Measurements from ENCODE around the gene AJAP1. TPM values are rescaled to one million over a fixed set of nuclear protein-coding genes. Genes with fewer than 3 reads are reported as not detected.

Gene AJAP1
- total RNA-seq, 3 donors from 2014 or later, result 0.09 to 1.1 (median 0.17) TPM

DNA sequence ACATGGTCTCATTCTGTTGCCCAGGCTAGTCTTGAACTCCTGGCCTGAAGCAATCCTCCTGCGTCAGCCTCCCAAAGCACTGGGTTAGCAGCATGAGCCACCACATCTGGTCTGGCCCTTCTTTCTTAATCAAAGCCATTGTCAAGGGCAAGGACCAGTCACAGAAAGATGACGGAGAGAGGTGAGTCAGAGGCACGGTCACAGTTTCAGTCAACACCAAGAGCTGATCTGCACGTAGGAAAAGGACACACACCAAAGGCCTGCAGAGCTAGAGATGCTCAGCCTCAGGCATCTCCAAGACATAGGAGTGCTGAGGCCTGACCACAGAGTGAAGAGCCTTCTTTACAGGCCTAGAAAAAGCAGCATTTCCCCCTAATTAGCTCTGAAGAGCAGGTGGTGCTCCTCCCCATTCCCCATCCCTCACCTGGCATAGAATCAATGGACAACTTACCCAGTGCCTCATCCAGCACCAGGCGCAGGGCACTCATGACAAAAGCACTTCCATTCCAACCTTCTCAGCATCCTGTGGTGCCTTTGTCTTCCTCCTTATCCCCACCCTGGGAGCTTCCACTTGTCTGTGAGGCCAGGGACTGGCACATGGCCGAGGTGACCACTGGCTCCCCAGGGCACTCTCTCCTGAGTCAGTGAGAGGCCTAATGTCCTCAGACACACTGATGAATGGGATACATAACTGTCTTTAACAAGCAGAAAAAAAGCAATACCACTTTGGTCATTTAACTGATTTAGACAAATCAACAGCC, 139.8 kb downstream of the AJAP1 start:
- no peaks in the 10 kb centered on the region for H3K4me1 ChIP-seq (ENCODE audit: low read depth)
- no peaks in the 10 kb centered on the region for H3K9me3 ChIP-seq
- no peak for ATAC-seq
- H3K36me3 ChIP-seq (ENCODE audit: low read depth), result no peaks in the 10 kb centered on the region
- intact Hi-C loops (cut with DNase I, micrococcal nuclease), result no loop called here
- H3K4me3 ChIP-seq, result no peak overlapping the region
- no peak for DNase-seq
- no peak for TF ChIP-seq CTCF (IDR thresholded peaks at IDR 0.05)

DNA sequence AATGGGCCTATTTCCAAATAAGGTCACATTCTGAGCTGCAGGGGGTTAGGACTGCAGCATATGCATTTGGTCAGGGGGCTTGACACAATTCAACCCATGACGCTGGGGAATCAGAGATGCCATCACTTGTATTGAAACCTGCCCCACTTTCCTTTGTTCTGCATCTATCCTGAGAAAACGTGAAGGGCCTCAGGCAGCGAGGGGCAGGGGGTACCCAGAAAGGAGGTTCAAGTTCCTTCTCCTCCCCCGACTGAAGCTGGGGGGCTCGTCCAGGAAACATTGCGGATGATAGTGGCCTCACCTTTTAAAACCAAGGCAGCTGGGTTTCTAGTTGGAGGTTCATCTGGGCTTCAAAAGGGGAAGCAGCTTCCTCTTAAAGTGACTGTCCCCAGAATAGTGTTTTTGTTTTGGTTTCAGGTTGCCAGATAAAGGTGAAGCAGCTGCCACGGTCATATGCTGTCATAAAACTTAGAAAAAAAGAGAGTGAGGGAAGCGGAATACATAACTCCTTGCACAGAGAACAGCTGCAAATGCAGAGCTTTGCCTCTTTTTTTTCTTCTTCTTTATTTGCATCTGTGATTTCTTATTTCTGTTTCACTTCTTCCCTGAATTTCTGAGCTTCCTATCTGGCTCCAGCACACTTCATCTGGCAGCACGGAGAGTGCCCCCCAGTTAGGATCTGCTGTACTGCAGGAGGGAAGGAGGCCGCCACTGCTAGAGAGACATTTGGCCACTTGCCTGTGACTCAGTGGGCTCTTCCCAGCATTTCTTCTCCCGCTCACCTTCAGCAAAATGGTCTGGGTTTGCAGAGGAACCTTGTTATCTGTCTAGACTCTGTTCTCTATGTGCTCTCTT, 142.0 kb downstream of the AJAP1 start:
- no peak for TF ChIP-seq CTCF (IDR thresholded peaks at IDR 0.05)
- no peaks in the 10 kb centered on the region for H3K4me1 ChIP-seq (ENCODE audit: low read depth)
- H3K9me3 ChIP-seq, result no peaks in the 10 kb centered on the region
- intact Hi-C loops (cut with DNase I, micrococcal nuclease), result no loop called here
- no peak for DNase-seq
- no peaks in the 10 kb centered on the region for H3K36me3 ChIP-seq (ENCODE audit: low read depth)
- H3K4me3 ChIP-seq, result no peak overlapping the region
- no peak for ATAC-seq

GRCh38 chr1:4797016-4797410, 142.6 kb downstream of the AJAP1 start:
- intact Hi-C loops (cut with DNase I, micrococcal nuclease), result no loop called here
- H3K4me1 ChIP-seq (ENCODE audit: low read depth), result no peaks in the 10 kb centered on the region
- no peak for ATAC-seq
- no peak for DNase-seq
- TF ChIP-seq CTCF (IDR thresholded peaks at IDR 0.05), result no peak
- no peaks in the 10 kb centered on the region for H3K36me3 ChIP-seq (ENCODE audit: low read depth)
- H3K4me3 ChIP-seq, result no peak overlapping the region
- no peaks in the 10 kb centered on the region for H3K9me3 ChIP-seq

DNA sequence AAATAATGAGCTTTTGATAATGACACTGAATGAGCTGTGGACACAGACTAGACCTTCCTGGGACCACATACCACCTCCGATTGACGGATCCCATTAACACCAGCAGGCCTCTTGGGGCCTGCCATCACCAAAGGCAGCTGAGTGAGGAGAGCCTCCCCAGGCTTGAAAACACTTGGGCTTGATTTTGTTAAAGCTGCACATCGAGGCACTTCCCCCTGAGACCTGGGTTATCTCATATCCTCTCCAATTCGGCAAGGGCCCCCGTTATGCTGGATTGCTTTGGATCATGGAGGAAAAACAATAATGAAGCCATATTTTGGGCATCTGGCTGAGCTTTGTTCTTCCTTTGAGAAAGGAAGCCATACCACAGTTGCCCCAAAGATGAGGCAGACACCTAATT, 143.0 kb downstream of the AJAP1 start:
- no peak for ATAC-seq
- H3K36me3 ChIP-seq (ENCODE audit: low read depth), result no peaks in the 10 kb centered on the region
- no peak for DNase-seq
- intact Hi-C loops (cut with DNase I, micrococcal nuclease), result no loop called here
- H3K4me1 ChIP-seq (ENCODE audit: low read depth), result no peaks in the 10 kb centered on the region
- H3K9me3 ChIP-seq, result no peaks in the 10 kb centered on the region
- no peak for TF ChIP-seq CTCF (IDR thresholded peaks at IDR 0.05)
- H3K4me3 ChIP-seq, result no peak overlapping the region

DNA sequence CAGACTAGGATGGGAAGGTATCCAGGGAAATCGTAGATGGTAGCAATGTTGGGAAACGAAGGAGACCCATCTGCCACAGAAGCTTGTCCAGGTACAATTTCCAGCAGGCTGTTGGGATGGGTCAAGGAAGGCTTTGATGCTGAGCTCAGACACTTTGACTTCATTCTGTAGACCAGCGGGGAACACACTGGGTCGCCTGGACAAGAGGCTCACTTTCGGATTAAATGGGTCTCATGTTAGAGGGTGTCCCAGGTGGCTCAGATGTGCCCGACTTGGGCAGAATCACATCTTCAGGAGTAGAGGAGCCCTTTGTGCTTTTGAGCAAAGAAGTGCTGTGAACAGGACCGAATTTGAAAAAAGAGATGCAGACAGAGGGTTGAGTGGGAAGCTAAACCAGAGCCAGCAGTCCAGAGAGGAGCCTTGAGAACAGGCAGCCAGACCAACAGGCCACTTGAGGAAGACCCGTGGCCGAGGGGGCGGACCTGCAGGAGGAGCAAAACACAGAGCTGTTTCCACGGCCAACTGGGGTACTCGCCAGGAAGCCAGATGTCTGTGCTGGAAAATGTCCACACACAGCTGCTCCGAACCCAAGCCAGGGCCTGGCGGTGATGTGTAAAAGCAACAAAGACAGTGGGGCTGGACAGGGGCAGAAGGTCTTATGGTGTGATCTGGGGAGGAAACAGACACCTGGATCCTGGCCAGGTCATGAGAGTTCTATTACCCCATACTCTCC, 146.9 kb downstream of the AJAP1 start:
- Histone ChIP-seq H3K4me3 (no peak overlapping the region), H3K36me3 (ENCODE audit: low read depth) (no peaks in the 10 kb centered on the region), H3K4me1 (ENCODE audit: low read depth) (no peaks in the 10 kb centered on the region), H3K9me3 (no peaks in the 10 kb centered on the region)
- DNase-seq (peak; percentile 55 to 68 (median 68)), ATAC-seq (peak; percentile 53)
- intact Hi-C loops (cut with DNase I, micrococcal nuclease), result no loop called here
- no peak for TF ChIP-seq CTCF (IDR thresholded peaks at IDR 0.05)
